ENCODE data around the gene ZFAND5. TPM values are rescaled to one million over a fixed set of nuclear protein-coding genes. Genes with fewer than 3 reads are reported as not detected.

Gene ZFAND5
- total and polyA plus RNA-seq, 9 donors = 146 to 904 (median 208) TPM

DNA sequence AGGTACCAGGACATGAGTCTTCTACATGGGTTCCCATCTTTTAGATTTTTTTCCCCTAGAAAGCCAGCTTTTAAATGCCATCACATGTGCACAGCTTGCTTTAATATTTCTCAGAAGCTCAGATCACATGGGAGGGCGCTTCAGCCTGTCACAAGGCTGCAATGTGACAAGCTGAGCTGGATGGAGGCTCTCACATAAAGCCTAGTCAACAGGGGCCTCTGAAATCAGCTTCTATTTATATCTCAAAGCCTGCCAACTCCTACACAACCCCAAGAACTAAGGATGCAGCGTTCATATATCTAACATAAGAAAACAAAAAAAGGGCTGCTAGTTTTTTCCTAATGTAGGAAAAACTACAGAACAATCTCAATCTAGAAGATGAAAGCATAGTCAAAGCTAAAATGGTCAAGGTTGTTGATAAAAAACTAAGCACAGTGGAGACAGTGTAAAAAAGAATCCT is 2.3 kb downstream of the ZFAND5 start:
- Histone ChIP-seq H3K27me3 (no peaks in the 10 kb centered on the region), H3K27ac (peak overlapping the region; percentile 99 to 100), H3K4me3 (peak overlapping the region; percentile 94), H3K36me3 (no peaks in the 10 kb centered on the region), H3K4me1 (ENCODE audit: insufficient read depth) (no peaks in the 10 kb centered on the region), H3K9me3 (no peaks in the 10 kb centered on the region)
- DNase-seq = peak; percentile 49 to 61 (median 52)
- 3 to 9% (median 4%) methylated on average over 2 of the region's 2 CpGs for WGBS, 3 donors
- TF ChIP-seq POLR2A (IDR thresholded peaks at IDR 0.05) (peak; percentile 9), EP300 (IDR thresholded peaks at IDR 0.05) (no peak)
- TF ChIP-seq, protein P1, sequence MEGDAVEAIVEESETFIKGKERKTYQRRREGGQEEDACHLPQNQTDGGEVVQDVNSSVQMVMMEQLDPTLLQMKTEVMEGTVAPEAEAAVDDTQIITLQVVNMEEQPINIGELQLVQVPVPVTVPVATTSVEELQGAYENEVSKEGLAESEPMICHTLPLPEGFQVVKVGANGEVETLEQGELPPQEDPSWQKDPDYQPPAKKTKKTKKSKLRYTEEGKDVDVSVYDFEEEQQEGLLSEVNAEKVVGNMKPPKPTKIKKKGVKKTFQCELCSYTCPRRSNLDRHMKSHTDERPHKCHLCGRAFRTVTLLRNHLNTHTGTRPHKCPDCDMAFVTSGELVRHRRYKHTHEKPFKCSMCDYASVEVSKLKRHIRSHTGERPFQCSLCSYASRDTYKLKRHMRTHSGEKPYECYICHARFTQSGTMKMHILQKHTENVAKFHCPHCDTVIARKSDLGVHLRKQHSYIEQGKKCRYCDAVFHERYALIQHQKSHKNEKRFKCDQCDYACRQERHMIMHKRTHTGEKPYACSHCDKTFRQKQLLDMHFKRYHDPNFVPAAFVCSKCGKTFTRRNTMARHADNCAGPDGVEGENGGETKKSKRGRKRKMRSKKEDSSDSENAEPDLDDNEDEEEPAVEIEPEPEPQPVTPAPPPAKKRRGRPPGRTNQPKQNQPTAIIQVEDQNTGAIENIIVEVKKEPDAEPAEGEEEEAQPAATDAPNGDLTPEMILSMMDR (IDR thresholded peaks at IDR 0.05) = no peak
- intact Hi-C loops (cut with DNase I) = loop anchor here in 2 of 4 donors (5.0 to 10.0 kb wide), 2 partner anchors 68 to 215 kb away; no protein-coding TSS in a partner anchor

- 2 to 4% (median 3%) methylated on average over 2 of the region's 2 CpGs for WGBS, 3 donors
- peak overlapping the region; percentile 18 to 100 for H3K27ac ChIP-seq
- no peak for TF ChIP-seq EP300 (IDR thresholded peaks at IDR 0.05)
- TF ChIP-seq, protein P1 (IDR thresholded peaks at IDR 0.05) = peak in 1 of 3 donors; percentile 16
- no peak for DNase-seq
- no peaks in the 10 kb centered on the region for H3K36me3 ChIP-seq
- H3K4me3 ChIP-seq = peak overlapping the region; percentile 94
- intact Hi-C loops (cut with DNase I) = loop anchor here in 2 of 4 donors (5.0 to 10.0 kb wide), 2 partner anchors 67 to 215 kb away; no protein-coding TSS in a partner anchor
- H3K27me3 ChIP-seq = no peaks in the 10 kb centered on the region
- H3K4me1 ChIP-seq (ENCODE audit: insufficient read depth) = no peaks in the 10 kb centered on the region
- no peaks in the 10 kb centered on the region for H3K9me3 ChIP-seq
Observed at GRCh38 chr9:72362118-72362531, 2.9 kb downstream of the ZFAND5 start.

- TF ChIP-seq, protein P1 (IDR thresholded peaks at IDR 0.05) = no peak
- TF ChIP-seq EP300 (IDR thresholded peaks at IDR 0.05) (no peak), POLR2A (IDR thresholded peaks at IDR 0.05) (no peak)
- Histone ChIP-seq H3K36me3 (no peaks in the 10 kb centered on the region), H3K4me1 (ENCODE audit: insufficient read depth) (no peaks in the 10 kb centered on the region), H3K27ac (peak overlapping the region in 1 of 2 donors; percentile 44), H3K9me3 (no peaks in the 10 kb centered on the region), H3K4me3 (peak overlapping the region; percentile 94), H3K27me3 (no peaks in the 10 kb centered on the region)
- 13% methylated on average over 3 of the region's 3 CpGs for WGBS, 3 donors
- no peak for DNase-seq
- intact Hi-C loops (cut with DNase I) = loop anchor here in 2 of 4 donors (5.0 to 10.0 kb wide), 2 partner anchors 66 to 216 kb away; no protein-coding TSS in a partner anchor
Observed at GRCh38 chr9:72361217-72361616, 3.8 kb downstream of the ZFAND5 start.

DNA sequence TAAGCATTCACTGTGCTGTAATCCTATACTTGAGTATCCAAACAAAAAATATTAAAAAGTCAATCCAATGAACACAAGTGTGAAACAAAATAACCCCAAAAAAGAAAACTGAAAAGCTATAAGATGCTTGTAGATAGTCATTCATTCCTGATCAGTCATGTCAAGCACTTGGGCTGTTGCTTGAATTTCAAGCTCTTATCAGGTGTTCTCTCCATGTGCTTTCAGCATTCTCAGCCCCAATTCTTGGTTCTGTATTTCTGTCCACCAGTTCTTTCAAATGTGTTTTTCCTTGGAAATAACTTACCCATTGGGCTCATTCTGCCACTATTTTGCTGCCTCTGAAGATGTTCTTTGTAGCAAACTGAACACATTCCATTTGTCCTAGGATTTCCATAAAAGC is 4.7 kb downstream of the ZFAND5 start:
- Histone ChIP-seq H3K4me3 (peak overlapping the region; percentile 94), H3K27me3 (no peaks in the 10 kb centered on the region), H3K36me3 (no peaks in the 10 kb centered on the region), H3K4me1 (ENCODE audit: insufficient read depth) (no peaks in the 10 kb centered on the region), H3K27ac (no peak overlapping the region), H3K9me3 (no peaks in the 10 kb centered on the region)
- no peak for DNase-seq
- no peak for TF ChIP-seq POLR2A (IDR thresholded peaks at IDR 0.05)
- TF ChIP-seq, protein P1 (IDR thresholded peaks at IDR 0.05) = no peak
- TF ChIP-seq EP300 (IDR thresholded peaks at IDR 0.05) = no peak
- intact Hi-C loops (cut with DNase I) = loop anchor here in 2 of 4 donors (5.0 to 10.0 kb wide), 2 partner anchors 66 to 217 kb away; no protein-coding TSS in a partner anchor
